K562 (cell line): ENCODE results near the gene CD74. TPM values are rescaled to one million over a fixed set of nuclear protein-coding genes. Genes with fewer than 3 reads are reported as not detected.

ENCODE experiments used
- ATAC-seq: fragments of 200-7000 bp; cut with Tn5 transposase; 3 replicates; pipeline ENCODE4 v1.9.1; 2020; ENCODE audit warnings: moderate library complexity
- BruUV-seq: library from RNA; stranded (reverse); fragments of 400-500 nt; replicated peaks from 2 replicates; lab custom pipeline; 2021; lab: Mats Ljungman, UMichigan
- CTCF ChIA-PET: fragments of 300-600 bp; formaldehyde crosslinking; extraction: SDS; loops from one replicate; lab custom pipeline; 2021; ENCODE audit warnings: low intra/inter-chr PET ratio; lab: Yijun Ruan, JAX
- POLR2A ChIA-PET: fragments of 300-600, 350-650 bp; sonication (Branson Sonifier 250); formaldehyde crosslinking; extraction: SDS; loops from one replicate; lab custom pipeline; 2021; ENCODE audit warnings: antibody characterized with exemption, inconsistent platforms; lab: Yijun Ruan, JAX
- DNase-seq, 4 experiments: peaks; one replicate each; pipeline versions ENCODE4 v3.0.0 to v3.0.0-alpha.2; 2011 to 2018; ENCODE audit warnings: low spot score in 3 of 4, mixed read lengths in 3 of 4; ENCODE audit errors: extremely low read depth in 1 of 4
- FAIRE-seq: peaks from 2 replicates; lab custom pipeline; 2011; peaks lifted over from hg19 to GRCh38; lab: Jason Lieb, UNC
- H2AFZ ChIP-seq: 2 replicates; pipeline ENCODE4 v1.6.0; 2011; ENCODE audit warnings: low read depth, low read length, control low read depth, inconsistent platforms
- H3K27ac ChIP-seq: fragments of 200-600 bp; 3 replicates; pipeline ENCODE4 v1.8.0; 2011; ENCODE audit warnings: low read depth, mild to moderate bottlenecking, control low read depth, inconsistent platforms, low read length, moderate library complexity, mixed read lengths; ENCODE audit errors: extremely low read depth
- H3K27me3 ChIP-seq, 2 experiments: fragments of 300-600 bp in 1 of 2; 2 replicates in 1 of 2; 3 replicates in 1 of 2; pipeline versions ENCODE4 v1.6.0 to v1.8.0; 2011; ENCODE audit warnings: inconsistent platforms in 2 of 2, low read length in 2 of 2, mild to moderate bottlenecking in 1 of 2, mixed read lengths in 1 of 2, moderate library complexity in 1 of 2; ENCODE audit not compliant: control insufficient read depth in 2 of 2, insufficient read depth in 2 of 2
- H3K36me3 ChIP-seq: fragments of 300-600 bp; 3 replicates; pipeline ENCODE4 v1.8.0; 2011; ENCODE audit warnings: mild to moderate bottlenecking, low read length, inconsistent platforms; ENCODE audit not compliant: control insufficient read depth, insufficient read depth
- H3K4me1 ChIP-seq, 2 experiments: fragments of 200-600 bp in 1 of 2; replicated peaks in 1 of 2; 2 replicates in 1 of 2; 3 replicates in 1 of 2; pipeline versions ENCODE4 v1.5.1 to v1.8.0; 2011; ENCODE audit warnings: inconsistent platforms in 2 of 2, low read length in 2 of 2, mild to moderate bottlenecking in 1 of 2, mixed read lengths in 1 of 2, moderate library complexity in 1 of 2; ENCODE audit not compliant: control insufficient read depth in 2 of 2, insufficient read depth in 2 of 2
- H3K4me2 ChIP-seq: 2 replicates; pipeline ENCODE4 v1.6.1; 2011; ENCODE audit warnings: low read length, control low read depth, inconsistent platforms, mixed read lengths; ENCODE audit not compliant: insufficient read depth
- H3K4me3 ChIP-seq: fragments of 200-600 bp; sonication (generic), shearing (Covaris generic); 2 replicates; pipeline ENCODE4 v1.5.1; 2016; ENCODE audit warnings: control low read depth, inconsistent platforms
- H3K79me2 ChIP-seq: fragments of 200-600 bp; 3 replicates; pipeline ENCODE4 v1.8.0; 2011; ENCODE audit warnings: low read length, inconsistent platforms; ENCODE audit not compliant: control insufficient read depth, insufficient read depth
- H3K9ac ChIP-seq, 2 experiments: 2 replicates each; pipeline versions ENCODE4 v1.6.0 to v1.6.1; 2011; ENCODE audit warnings: low read depth in 2 of 2, low read length in 2 of 2, control low read depth in 1 of 2, inconsistent platforms in 1 of 2, mild to moderate bottlenecking in 1 of 2, mixed read lengths in 1 of 2; ENCODE audit not compliant: insufficient read depth in 1 of 2
- H3K9me1 ChIP-seq: one replicate; pipeline ENCODE4 v1.6.0; 2011; ENCODE audit warnings: inconsistent platforms, mild to moderate bottlenecking, low read length, moderate library complexity; ENCODE audit not compliant: control insufficient read depth, insufficient read depth
- H3K9me3 ChIP-seq: replicated peaks from 2 replicates; pipeline ENCODE4 v1.5.1; 2011; ENCODE audit warnings: low read depth, low read length, inconsistent platforms; ENCODE audit not compliant: control insufficient read depth, insufficient read depth
- H4K20me1 ChIP-seq: replicated peaks from 2 replicates; pipeline ENCODE4 v1.6.1; 2011; ENCODE audit warnings: low read length, inconsistent platforms, mixed read lengths; ENCODE audit not compliant: control insufficient read depth, insufficient read depth
- JUN ChIP-seq, 2 experiments: sonication (generic) in 1 of 2; formaldehyde crosslinking in 1 of 2; IDR thresholded peaks; 2 replicates each; pipeline versions ENCODE4 v1.6.1 to v1.8.0; 2012 to 2022; ENCODE audit warnings: borderline replicate concordance in 2 of 2, mild to moderate bottlenecking in 2 of 2, improper control_type of control experiment in 1 of 2, low read depth in 1 of 2, low read length in 1 of 2, missing genetic modification reagents in 1 of 2
- MBD2 ChIP-seq: sonication (generic); IDR thresholded peaks from 2 replicates; pipeline ENCODE4 v1.6.1; 2016; ENCODE audit warnings: low read depth, borderline replicate concordance
- MEF2A ChIP-seq: IDR thresholded peaks from 2 replicates; pipeline ENCODE4 v1.6.1; 2011; ENCODE audit warnings: low read depth, mild to moderate bottlenecking, low read length, moderate library complexity; ENCODE audit not compliant: control insufficient read depth
- RUNX1 ChIP-seq: sonication (generic); IDR thresholded peaks from 2 replicates; pipeline ENCODE4 v1.6.1; 2016; ENCODE audit warnings: antibody characterized with exemption, low read depth
- WGBS: fragments of 100-300 bp; shearing (Covaris generic); methylation state at CpG from one replicate; pipeline ENCODE4 v1.1.6; 2016; ENCODE audit warnings: low coverage, mixed read lengths; ENCODE audit not compliant: insufficient coverage; ENCODE audit errors: missing lambda C conversion rate; 5-methylcytosine and 5-hydroxymethylcytosine counted together
- in situ Hi-C: fragments of 300-500 bp; cut with MboI; formaldehyde crosslinking; loops from 4 replicates; pipeline ENCODE4 v1.15.0; 2018; ENCODE audit warnings: inconsistent platforms, mixed read lengths
- intact Hi-C: fragments of 100-400 bp; cut with micrococcal nuclease; formaldehyde crosslinking; loops from 2 replicates; pipeline ENCODE4 v1.14.2; 2022
- polyA plus RNA-seq, 8 experiments: library from polyadenylated mRNA; depleted of rRNA in 4 of 8; stranded (reverse) in 5 of 8; unstranded in 3 of 8; fragments of >200 nt; fragmentation: Nextera tagmentation in 2 of 8; fragmentation: Illumina TruSeq in 1 of 8; extraction: Ambion mirVana in 2 of 8; extraction: Trizol in 1 of 8; gene quantifications; 2 replicates each; pipeline versions ENCODE4 v1.2.1 to v1.2.3, GENCODE V29; 2011 to 2014; ENCODE audit warnings: inconsistent platforms in 1 of 8, missing spikeins in 1 of 8
- total RNA-seq, 7 experiments: library from RNA; depleted of rRNA in 6 of 7; stranded (reverse); fragments of >200 nt in 6 of 7; fragmentation: Illumina TruSeq in 2 of 7; extraction: Trizol in 2 of 7; gene quantifications; 2 replicates each; pipeline versions ENCODE4 v1.2.1 to v1.2.3, GENCODE V29; 2011 to 2021; ENCODE audit warnings: low replicate concordance in 1 of 7
- TF ChIP-seq, protein P1 (sequence below), 2 experiments: fragments of 450-650 bp in 1 of 2; sonication (generic) in 1 of 2; formaldehyde crosslinking in 1 of 2; IDR thresholded peaks in 1 of 2; conservative IDR thresholded peaks in 1 of 2; 2 replicates each; pipeline versions ENCODE4 v1.6.1 to v1.8.1; 2016 to 2023; ENCODE audit warnings: mild to moderate bottlenecking in 2 of 2, moderate library complexity in 2 of 2, inconsistent platforms in 1 of 2, missing genetic modification reagents in 1 of 2

The CD74 gene
- total and polyA plus RNA-seq, 9 of the 15 experiments (the other 6 are each of a cell fraction or from before 2014, with no cell fraction given): 0.07 to 4.8 (median 0.32) TPM

DNA sequence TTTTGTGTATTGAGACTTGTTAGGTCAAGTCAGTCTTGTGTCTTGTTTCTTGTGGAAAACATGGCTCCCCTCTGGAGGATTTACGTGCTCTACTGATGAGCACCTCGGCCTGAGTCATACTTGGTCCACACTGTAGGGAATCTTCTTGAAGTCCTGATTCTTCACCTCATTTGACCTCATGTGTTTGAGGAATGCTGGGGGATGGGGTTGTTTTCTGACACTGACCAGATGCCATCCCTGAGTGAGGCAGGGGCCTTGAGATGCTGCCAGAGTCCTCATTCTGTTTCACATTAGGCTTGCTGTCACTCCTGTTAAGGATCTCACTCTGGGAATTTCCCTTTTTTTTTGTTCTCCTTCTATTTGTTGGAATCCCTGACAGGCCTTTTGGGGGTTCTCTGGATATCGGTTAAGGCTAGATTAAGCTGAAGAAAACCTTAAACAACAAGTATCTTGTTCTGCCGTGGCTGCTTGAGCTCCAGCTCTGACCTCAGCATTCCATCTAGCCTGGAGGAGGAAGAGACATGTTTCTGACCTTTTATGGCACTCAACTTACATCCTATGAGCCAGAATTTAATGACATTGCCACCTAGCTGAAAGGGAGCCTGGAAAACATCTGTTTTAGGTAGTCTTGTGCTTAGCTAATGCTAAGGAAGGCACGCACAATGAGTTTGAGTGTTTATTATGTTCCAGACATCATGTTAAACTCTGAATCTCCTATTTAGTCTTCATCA, 34.6 kb downstream of the CD74 start:
- FAIRE-seq (no peak), DNase-seq (no peak), ATAC-seq (no peak)
- H3K27ac ChIP-seq: no peak overlapping the region
- H3K4me2 ChIP-seq: no peak overlapping the region
- in situ Hi-C loops (no loop called here), intact Hi-C loops (no loop called here)
- H3K36me3 ChIP-seq: peaks cover 100% of the 10 kb centered on the region
- H3K4me1 ChIP-seq: no peaks in the 10 kb centered on the region
- no peak overlapping the region for H3K4me3 ChIP-seq
- no peaks in the 10 kb centered on the region; the same call in 1 of the 2 replicates for H4K20me1 ChIP-seq
- BruUV-seq: no TSS peak
- no peak overlapping the region for H2AFZ ChIP-seq
- H3K9me1 ChIP-seq: no peaks in the 10 kb centered on the region
- no peaks in the 10 kb centered on the region for H3K27me3 ChIP-seq
- CTCF ChIA-PET: no interaction called here
- POLR2A ChIA-PET: interaction anchor here (0.8 to 1.5 kb wide), 8 partner anchors 10 to 96 kb away, joined by 3 to 6 read pairs (median 4); no protein-coding TSS in a partner anchor
- TF ChIP-seq MBD2: no peak
- TF ChIP-seq, protein P1, sequence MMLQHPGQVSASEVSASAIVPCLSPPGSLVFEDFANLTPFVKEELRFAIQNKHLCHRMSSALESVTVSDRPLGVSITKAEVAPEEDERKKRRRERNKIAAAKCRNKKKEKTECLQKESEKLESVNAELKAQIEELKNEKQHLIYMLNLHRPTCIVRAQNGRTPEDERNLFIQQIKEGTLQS (IDR thresholded peaks at IDR 0.05): no peak
- TF ChIP-seq, protein P1 (CRISPR knock-in tag; conservative IDR thresholded peaks at IDR 0.05): no peak
- TF ChIP-seq JUN (IDR thresholded peaks at IDR 0.05; ENCODE audit: borderline replicate concordance, low read depth, low read length): no peak
- TF ChIP-seq JUN (CRISPR knock-in tag; IDR thresholded peaks at IDR 0.05; ENCODE audit: borderline replicate concordance): no peak
- TF ChIP-seq RUNX1: no peak
- no peak for TF ChIP-seq MEF2A
- WGBS: 85% methylated on average over 5 of the region's 5 CpGs
- no peaks in the 10 kb centered on the region for H3K9me3 ChIP-seq
- H3K9ac ChIP-seq: no peak overlapping the region
- H3K79me2 ChIP-seq: no peaks in the 10 kb centered on the region
